GM12872 (cell line): ENCODE data around the gene EPHB1.

Experiments
- CTCF ChIP-seq: IDR thresholded peaks from 3 replicates; pipeline ENCODE4 v1.5.1; 2011; ENCODE audit warnings: low read depth, mild to moderate bottlenecking, low read length, moderate library complexity; ENCODE audit not compliant: insufficient read depth

EPHB1 gene

GRCh38 chr3:134988666-134989065, 193.6 kb downstream of the EPHB1 start:
- TF ChIP-seq CTCF, result no peak

- no peak for TF ChIP-seq CTCF
Observed at GRCh38 chr3:134991003-134991402, 195.9 kb downstream of the EPHB1 start.

- TF ChIP-seq CTCF, result no peak
Observed at GRCh38 chr3:134991472-134992010, 196.5 kb downstream of the EPHB1 start.

- TF ChIP-seq CTCF, result no peak
Observed at GRCh38 chr3:134992180-134992579, 197.1 kb downstream of the EPHB1 start.

- no peak for TF ChIP-seq CTCF
Observed at GRCh38 chr3:134992586-134992985, 197.5 kb downstream of the EPHB1 start.

GRCh38 chr3:134993011-134993410, 198.0 kb downstream of the EPHB1 start:
- TF ChIP-seq CTCF, result no peak

GRCh38 chr3:134998158-134998557, 203.1 kb downstream of the EPHB1 start:
- no peak for TF ChIP-seq CTCF
